GM21619 (cell line): Measurements from ENCODE around the gene CUL1.

ENCODE experiments used
- ATAC-seq: cut with Tn5 transposase; IDR thresholded peaks from one replicate; pipeline ENCODE4 v1.9.1; 2021; ENCODE audit not compliant: unreplicated experiment

The CUL1 gene

DNA sequence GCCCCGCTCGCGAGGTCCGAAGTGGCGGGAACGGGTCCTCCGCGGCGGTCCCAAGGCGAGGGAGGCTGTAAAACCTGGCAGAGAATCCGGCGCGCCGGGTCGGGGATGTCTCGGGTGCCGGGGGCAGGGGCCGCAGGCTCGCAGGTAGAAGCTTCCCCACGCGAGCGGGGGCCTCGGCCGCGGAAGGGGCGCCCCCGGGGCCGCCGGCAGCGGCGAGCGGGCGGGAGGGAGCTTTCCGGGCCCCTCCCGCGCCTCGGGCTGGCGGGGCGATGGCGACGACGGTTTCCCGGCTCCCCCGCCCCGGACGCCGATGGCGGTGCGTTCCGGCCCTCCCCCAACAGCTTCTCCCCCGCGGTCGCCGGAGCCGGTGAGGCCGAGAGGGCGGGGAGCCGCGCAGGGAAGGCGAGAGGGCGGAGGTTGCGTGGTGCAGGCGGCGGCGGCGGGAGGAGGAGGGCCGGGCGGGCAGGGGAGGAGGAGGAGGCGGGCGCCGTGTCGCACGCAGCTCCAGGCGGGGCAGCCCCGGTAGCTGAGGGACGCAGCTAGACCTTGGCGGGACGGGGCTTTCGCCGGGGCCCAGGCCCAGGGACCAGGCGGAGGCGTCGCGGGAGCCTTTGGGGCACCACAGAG is at the start of gene CUL1:
CUL1 (plus strand) TSS at position 507 of the 627 bp plus-strand sequence. CDS start 31,220 bp downstream, outside the sequence.
- peak; percentile 63 for ATAC-seq

DNA sequence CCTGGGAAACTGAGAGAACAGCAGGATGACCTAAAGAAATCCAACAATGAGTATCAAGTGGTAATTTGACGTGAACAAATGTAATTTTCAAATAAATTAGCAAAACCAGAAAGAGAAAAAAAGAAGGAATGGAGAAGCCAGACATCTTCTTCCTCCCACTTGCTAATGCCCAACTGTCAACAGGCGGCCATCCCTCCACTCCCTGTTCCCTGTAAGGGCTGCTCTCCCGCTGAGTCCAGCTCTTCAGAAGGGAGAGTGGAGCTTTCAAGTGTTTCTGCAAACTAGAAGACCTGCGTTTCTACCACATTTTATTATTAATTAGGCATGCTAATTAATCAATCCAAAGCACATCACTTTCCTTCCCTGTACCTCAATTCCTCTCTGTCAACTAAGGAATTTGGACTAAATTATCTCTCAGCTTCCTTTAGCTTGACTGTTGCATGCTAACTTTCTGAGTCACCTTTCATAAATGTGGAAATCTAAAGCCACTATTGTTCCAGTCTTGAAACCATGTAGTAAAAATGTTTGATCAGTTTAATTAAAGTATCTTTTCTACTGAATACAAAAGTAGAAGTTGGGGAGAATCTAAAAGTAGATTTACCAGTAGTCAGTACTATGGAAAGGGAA is 48.4 kb upstream of the CUL1 start:
- no peak for ATAC-seq

DNA sequence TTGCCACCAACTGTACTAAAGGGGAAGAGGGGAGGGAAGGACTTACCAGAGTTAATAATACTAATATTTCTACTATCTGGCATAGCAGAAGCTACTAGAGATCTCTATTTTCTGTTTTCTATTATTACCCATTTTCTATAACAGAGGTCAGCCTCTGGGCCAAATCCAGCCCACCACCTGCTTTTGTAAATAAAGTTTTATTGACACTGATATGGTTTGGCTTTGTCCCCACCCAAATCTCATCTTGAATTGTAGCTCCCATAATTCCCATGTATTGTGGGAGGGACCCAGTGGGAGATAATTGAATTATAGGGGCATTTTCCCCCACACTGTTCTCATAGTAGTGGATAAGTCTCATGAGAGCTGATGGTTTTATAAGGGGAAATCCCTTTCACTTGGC is 45.9 kb upstream of the CUL1 start:
- no peak for ATAC-seq

DNA sequence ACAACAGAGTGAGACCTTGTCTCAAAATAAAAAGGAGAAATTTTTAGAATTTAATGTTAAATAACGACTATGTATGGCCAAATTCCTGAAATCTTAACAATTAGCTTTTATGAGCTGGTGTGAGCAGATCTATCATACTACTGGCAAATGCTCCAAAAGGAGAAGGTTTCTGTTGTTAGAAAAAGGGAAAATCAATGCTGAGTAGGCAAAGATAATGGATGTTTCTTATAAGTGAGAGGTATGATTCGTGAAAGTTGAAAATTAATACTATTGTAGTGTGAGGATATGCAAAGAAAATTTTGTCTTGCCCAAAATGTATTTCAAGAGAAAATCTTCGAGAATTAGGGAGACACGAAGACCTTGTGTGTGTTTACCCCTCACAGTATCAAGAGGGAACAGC is 40.8 kb upstream of the CUL1 start:
- ATAC-seq = no peak

DNA sequence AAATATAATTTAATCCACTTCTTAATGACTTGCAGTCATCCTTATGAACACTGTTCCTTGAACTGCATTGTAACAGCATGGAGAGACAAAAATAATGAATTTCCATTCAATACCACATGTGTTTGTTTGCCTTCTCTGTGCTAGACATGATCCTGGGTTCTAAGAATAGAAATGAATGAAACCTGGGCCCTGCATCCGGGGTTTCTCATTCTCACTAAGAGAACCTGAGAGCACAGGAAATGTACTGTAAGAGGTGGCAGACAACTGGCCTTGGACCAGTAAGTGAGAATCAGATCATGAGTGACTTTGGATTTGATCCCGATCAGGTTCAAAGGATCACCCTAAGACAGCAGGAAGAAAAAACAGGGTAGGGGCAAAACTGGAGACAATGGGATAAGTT is 37.2 kb upstream of the CUL1 start:
- no peak for ATAC-seq

DNA sequence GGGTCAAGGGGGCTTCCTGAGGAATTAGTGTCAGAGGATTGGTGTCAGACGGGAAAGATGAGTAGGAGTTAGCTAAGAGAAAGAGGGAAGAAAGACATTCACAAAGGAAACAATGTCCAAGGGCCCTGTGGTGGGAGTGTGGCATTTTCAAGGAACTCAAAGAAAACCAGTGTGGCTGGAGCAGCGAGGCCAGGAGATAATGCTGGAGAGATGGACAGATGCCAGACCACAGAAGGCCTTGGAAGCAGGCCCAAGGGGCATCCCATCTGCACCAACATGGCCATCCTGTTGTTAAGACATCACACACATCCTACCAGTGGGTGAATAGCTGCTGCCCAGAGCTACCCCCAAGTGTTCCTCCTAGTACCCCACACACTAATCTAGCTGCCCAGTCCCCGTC is 36.1 kb upstream of the CUL1 start:
- ATAC-seq = no peak

DNA sequence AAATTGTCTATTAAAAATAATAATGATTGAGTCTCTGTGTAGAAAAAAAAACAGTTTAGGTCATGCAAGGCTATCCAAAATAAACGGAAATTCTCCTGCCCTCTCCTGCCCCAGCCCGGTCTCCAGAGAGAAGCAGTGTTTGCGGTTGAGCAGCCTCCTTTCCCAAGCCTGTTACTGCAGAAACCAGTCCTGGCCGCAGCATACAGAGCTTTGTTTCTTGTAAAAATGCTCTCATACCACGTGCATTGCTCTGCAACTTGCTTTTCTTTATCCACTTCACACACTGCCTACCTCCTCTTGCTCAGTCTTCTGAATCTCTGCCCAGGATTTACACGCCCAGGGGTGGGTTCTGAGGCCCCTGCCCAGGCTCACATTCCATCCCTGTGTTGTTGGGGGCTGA is 34.4 kb upstream of the CUL1 start:
- no peak for ATAC-seq

DNA sequence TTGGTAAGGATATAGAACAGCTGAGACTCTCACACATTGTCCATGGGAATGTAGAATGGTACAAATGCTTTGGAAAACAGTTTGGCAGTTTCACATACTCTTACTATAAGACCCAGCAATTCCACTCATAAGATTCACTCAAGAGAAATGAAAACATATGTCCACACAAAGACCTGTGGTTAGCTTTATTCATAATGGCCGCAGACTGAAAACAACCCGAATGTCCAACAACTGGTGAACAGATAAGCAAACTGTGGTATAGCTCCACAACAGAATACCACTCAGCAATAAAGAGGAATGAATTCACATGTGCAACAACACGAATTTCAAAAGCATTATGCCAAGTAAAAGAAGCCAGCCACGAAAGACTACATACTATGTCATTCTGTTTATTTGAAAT is 33.5 kb upstream of the CUL1 start:
- no peak for ATAC-seq

DNA sequence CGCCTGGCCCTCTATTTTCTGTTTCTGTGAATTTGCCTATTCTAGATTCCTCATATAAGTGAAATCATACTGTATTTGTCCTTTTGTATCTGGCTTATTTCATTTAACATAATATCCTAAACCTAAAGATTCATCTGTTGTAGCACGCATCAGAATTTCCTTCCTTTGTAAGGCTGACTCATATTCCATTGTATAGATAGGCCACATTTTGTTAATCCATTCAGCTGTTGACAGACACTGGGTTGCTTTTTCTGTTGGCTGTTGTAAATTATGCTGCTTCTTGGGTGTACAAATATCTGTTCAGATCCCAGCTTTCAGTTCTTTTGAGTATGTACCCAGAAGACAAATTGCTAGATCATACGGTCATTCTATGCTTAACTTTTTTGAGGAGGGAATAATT is 28.8 kb upstream of the CUL1 start:
- ATAC-seq = no peak

DNA sequence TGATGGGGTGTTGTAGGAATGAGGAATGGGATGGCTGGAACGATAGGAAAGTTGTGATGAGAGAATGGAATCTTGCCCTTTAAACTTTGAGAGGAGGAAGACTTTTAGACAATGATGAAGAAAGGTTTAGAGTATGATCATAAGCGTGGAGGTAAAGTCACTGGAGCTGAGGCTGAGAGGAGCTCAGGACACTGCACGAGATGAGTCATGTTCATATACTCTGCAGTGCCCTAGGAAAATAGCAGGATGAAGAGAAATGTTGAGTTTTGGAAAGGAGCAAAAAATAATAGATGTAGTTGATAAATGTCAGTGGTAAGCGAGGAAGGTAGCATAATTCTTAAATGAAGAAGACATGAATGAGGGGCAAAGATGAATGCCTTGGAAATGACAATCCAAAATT is 28.3 kb upstream of the CUL1 start:
- no peak for ATAC-seq

DNA sequence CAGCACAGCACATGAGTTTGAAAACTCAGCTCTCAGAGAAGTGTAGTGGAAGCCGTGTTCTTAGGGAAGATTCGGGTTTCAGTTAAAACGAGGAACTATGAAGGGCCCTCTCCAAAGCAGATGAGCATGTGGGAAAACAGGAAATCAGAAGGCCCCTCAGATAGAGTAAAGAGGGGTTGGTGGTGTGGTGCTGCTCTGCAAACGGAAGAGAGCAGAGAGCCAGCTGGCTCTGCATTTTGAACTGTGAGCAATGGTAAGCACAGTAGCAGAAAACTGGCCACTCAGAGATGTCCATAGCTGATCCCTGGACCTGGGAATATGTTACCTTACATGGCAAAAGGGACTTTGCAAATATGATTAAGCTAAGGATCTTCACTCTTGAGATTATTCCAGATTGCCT is 27.9 kb upstream of the CUL1 start:
- ATAC-seq = no peak

DNA sequence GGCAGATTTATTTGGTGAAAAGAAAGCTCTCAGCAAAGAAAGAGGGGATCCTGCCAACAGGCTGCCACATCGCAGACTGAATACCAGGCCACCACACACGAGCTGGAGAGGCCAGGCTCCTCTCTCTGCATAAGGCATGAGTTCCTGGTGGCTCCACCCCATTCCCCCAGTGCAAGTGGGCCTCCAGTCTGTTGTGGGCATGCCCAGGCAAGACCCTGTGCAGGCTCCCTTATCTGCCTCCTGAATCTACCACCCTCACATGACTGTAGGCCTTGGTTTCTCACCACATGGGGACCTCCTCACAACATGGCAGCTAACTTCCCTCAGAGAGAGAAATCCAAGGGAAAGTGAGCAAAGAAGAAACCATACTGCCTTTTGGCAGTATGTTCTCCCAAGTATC is 26.7 kb upstream of the CUL1 start:
- ATAC-seq = no peak

DNA sequence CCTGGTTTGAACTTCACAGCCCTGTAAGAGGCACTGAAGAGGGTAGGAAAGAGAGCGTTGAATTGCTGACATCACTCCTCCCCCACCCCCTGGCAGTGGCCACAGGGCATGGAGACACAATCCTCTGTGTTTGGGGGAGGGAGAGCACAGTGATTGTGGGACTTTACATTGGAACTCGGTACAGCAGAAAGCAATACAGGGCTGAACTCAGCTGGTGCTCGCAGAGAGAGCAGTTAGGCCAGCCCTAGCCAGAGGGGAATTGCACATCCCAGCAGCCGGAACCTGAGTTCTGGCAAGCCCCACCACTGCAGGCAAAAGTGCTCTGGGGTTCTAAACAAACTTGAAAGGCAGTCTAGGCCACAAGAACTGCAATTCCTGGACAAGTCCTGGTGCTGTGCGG is 24.0 kb upstream of the CUL1 start:
- ATAC-seq = no peak

DNA sequence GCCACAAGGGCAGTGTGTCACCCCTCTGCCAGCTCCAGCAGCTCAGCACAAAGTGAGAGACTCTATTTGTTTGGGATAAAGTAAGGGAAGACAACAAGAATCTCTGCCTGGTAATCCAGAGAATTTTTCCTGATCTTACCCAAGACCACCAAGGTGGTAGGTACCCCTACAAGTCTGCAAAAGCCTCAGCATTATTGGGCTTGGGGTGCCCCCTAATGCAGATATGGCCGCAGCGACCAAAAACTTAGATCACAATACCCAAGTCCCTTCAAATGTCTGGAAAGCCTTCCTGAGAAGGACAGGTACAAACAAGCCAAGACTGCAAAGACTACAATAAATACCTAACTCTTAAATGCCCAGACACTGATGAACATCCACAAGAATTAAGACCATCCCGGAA is 22.4 kb upstream of the CUL1 start:
- ATAC-seq = no peak

DNA sequence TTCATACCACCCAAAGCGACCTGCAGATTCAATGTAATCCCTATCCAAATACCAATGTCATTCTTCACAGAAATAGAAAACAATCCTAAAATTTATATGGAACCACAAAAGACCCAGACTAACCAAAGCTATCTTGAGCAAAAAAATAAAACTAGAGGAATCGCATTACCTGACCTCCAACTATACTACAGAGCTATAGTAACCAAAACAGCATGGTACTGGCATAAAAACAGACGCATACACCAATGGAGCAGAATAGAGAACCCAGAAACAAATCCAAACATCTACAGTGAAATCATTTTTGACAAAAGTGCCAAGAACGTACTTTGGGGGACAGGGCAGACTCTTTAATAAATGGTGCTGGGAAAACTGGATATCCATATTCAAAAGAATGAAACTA is 16.9 kb upstream of the CUL1 start:
- no peak for ATAC-seq

DNA sequence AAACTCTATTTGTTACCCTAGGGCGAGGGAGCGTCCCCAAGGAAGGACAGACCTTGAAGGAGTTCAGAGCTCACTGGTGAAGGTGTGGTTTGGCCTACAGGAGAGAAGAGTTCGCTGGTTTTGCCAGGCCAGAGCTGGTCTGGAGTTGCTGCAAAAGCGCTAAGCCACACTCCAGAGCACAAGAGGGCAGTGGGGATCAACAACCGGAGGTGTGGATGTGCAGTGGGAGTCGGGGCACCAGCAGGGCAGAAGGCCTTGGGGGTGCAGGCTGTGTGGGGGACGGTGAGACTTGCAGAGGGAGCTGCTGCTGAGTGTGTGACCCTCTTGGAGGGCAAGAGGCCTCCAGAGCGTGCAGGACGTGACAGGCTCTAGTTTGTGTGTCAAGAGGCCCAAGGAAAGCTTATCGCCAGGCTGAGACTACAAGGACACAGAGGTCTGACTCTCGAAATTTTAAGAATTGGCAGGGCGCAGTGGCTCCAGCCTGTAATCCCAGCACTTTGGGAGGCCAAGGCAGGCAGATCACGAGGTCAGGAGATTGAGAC is 14.3 kb upstream of the CUL1 start:
- no peak for ATAC-seq

DNA sequence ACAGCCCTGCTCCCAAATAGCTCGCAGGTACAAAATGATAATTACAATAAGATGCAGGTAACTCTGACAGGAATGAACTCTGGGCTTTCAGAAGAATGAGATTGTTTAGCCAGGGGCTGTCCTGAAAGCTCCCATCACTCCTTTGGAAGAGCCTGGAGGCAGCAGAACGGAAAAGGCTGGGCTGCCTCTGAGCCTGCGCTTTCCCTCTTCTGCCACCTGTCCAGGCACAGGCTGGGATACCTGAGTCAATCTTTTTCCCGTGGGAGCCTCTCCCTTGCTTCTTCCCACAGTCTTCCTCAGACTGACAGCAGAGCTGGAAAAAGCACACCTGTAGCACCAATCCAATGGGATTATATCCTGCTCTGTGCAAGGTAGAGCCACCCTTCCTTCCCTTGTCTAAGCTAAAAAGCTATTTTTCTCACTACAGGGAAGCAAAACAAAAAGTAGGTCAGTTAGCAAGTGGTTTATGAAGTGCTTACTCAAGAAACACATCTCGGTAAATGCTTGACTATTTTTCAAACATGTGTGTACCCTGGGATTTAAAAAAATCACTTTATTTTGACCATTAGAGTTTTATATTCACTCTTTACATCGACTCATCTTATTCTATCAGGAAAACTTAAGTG is 12.3 kb upstream of the CUL1 start:
- no peak for ATAC-seq

DNA sequence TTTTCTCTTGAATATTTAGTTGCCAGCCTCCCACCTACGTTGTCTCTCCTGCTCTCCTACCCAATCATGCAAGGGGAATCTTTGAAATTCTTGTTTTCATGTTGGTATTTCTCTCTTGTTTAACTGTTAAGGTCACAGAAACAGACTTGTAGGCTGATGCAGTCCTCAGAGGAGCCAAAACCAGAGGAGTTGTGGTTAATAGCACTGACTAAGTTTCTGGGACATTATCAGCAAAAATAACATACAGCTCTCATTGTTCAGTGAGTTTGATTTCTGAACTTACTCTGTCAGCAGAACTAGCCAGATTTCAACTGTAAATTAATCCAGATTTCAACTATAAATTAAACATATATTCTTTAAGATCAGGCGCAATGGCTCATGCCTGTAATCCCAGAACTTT is 11.1 kb upstream of the CUL1 start:
- ATAC-seq = no peak

DNA sequence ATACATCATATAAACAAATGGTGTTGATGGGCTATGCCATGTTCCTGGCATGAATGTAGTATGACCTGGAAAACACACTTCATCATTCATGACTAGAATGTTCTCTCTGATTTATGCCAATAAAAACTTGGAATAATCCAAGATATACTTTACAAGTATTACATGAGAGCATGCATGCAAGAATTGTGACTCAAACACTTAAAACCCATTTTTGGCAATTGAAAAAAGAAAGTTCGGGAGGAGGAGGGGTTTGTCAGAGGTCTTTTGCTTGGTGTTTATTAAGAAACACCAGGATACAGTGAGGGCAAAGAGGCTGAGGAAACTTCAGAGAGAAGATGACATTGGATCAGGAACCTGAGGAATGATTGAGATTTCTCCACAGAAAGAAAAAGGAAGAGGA is 10.2 kb upstream of the CUL1 start:
- ATAC-seq = no peak

DNA sequence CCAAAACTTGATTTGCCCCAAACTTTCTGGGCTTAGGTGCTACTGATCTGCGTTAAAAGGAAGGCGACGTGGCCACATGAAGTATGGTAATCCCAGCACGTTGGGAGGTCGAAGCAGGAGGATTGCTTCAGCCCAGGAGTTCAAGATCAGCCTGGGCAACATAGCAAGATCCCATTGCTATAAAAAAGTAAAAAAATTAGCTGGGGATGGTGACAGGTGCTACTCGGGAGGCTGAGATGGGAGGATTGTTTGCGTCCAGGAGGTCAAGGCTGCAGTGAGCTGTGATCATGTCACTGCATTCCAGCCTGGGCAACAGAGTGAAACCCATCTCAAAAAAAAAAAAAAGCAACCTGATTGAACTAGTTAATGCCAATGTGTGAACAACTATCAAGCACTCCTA is 5.1 kb upstream of the CUL1 start:
- no peak for ATAC-seq

DNA sequence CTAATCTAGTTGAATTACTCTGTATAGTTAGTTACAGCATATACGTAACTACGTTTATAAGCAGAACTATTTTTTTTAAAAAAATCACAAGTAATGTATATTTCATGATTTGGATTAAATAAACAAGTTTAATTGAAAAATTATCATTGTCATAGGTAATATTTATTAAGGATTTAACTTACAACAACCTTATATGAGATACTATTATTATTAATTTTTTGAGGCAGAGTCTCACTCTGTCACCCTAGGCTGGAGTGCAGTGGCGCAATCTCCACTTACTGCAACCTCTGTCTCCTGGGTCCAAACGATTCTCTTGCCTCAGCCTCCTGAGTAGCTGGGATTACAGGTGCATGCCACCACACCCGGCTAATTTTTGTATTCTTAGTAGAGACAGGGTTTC is 4.1 kb upstream of the CUL1 start:
- ATAC-seq = no peak

DNA sequence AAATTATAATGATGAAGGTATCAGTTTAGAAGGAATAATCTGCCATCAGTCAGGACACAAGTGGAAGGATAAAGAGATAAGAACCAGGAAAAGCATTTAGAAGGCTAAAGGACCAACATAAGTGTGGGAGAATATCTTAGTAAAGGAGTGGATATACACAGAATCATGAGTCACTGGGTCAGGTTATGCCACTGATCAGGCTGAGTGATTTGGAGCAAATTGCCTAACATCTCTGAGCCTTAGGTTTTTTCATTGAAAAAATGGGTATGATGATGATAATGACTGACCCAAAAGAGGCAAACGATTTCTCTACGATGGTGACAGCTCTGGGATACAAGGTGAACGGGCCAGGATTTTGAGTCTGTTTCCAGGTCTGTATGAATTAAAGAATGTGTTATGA is 2.8 kb upstream of the CUL1 start:
- no peak for ATAC-seq

DNA sequence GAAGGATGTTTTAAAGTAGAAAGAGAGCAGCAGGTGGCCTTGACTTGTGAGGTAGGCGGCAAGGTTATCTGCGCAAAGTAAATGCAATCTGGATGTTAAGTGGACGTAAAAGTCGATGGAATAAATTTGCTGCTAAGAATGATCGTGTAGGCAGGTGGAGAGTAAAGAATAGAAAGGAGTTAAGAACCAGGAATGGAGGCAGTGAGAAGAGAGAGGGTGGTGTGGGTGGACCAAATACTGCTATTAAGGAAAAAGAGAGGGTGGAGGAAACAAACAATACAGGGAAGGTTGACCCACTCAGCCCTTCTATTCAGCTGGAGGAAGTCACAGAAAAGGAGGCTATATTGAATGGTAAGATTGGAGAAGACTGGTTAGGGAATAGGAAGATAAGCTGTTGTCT is 1.9 kb upstream of the CUL1 start:
- no peak for ATAC-seq
